ENCODE data around the gene IQGAP2.

Gene IQGAP2

DNA sequence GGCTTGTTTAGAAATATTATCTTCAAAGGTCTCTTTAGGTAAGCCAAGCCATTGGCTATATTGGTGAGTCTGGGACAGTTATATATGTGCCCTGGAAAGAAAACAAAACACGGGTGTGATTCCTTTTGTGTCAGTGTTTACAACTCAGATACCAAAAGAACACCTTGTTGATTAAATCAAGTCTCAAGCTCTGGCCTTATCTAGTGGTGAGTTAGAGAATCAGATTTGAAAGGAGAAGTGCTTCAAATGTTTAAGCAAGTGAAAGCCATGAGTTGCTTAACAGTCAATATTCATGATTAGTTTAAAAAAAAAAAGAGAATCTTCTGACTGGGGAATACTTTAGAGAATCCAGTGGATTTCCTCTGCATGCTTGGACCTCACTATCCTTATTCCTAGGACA is 68.3 kb downstream of the IQGAP2 start:
- DNase-seq = no peak
- in situ Hi-C loops (cut with MboI; ENCODE audit: low pct_unique_long_range_greater_than_20kb, low sequenced_read_pairs) = no loop called here

- in situ Hi-C loops (cut with MboI; ENCODE audit: low pct_unique_long_range_greater_than_20kb, low sequenced_read_pairs) = no loop called here
- DNase-seq = no peak
Measured at GRCh38 chr5:76471987-76472334, 68.9 kb downstream of the IQGAP2 start.

GRCh38 chr5:76472335-76473008 is 69.4 kb downstream of the IQGAP2 start:
- DNase-seq = no peak
- in situ Hi-C loops (cut with MboI; ENCODE audit: low pct_unique_long_range_greater_than_20kb, low sequenced_read_pairs) = no loop called here

DNA sequence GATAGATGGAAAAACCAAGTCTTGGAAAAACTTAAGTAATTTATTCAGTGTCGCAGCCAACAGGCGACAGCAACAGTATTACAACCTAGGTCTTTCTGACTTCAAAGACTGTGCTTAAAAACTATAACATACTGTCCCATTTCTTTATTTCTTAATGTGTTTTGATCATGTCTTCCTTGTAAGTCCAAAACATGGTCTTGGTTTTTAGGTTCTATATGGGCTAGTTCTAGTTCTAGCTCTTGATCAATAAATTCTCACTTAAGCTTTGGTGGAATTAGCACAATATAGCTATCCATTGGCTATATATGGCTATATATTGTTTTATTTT is 69.9 kb downstream of the IQGAP2 start:
- no peak for DNase-seq
- in situ Hi-C loops (cut with MboI; ENCODE audit: low pct_unique_long_range_greater_than_20kb, low sequenced_read_pairs) = no loop called here

DNA sequence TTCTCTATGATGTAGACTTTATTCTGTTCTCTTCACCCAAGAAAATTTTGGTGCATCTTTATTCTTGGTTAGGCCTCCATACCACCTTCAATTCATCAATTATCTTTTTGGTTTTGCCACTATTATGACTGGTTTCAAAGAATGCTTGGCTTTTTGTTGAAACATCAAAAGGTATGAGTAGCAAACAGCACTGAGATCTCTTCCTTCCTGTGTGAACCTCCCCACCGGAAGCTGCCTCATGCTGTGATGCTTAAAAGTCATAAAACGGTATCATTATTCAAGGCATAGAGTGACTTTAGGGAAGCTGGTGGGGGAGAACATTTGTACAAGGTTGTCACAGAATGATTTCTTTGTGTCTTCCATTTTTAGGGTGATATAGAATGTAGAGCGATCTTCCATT is 70.6 kb downstream of the IQGAP2 start:
- in situ Hi-C loops (cut with MboI; ENCODE audit: low pct_unique_long_range_greater_than_20kb, low sequenced_read_pairs) = no loop called here
- DNase-seq = peak; percentile 74

- in situ Hi-C loops (cut with MboI; ENCODE audit: low pct_unique_long_range_greater_than_20kb, low sequenced_read_pairs) = no loop called here
- no peak for DNase-seq
Measured at GRCh38 chr5:76474377-76474776, 71.3 kb downstream of the IQGAP2 start.

DNA sequence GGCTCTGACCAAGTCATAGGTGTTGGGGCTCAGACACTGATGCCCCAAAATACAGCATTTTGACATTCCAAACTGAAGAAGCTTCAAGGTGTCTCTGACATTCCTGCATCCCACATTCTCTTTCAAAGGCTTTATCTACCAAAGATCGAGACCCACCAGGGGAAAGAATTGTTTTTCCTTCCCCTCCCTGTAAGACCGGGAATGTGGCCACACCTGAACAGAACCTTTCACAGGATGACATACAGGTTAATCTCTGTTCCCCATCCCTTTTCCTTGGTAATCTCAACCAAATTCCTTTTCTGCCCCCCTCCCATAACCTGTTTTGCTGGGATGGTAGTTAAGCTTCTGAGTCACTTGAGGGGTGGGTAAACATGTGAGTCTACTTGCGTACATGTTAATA is 72.3 kb downstream of the IQGAP2 start:
- in situ Hi-C loops (cut with MboI; ENCODE audit: low pct_unique_long_range_greater_than_20kb, low sequenced_read_pairs) = no loop called here
- DNase-seq = no peak

DNA sequence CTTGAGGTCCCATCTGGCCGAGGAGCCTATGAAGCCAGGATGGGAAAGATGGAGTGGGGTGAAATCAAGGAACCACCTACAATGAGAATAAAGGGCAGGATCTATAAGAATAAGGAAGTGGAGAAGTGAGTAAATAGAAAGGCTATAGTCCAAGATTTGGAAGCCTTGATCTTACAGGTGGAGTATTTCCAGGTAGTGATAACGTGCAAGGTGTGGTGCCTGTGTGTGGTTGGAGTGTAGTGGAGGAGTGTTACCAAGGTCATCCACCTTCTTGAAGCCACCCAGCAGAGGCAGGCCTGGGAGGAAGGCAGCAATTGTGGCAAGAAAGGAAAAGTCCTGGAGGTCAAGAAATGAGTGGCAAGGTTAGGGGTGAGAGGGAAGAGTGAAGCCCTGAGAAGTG is 72.9 kb downstream of the IQGAP2 start:
- in situ Hi-C loops (cut with MboI; ENCODE audit: low pct_unique_long_range_greater_than_20kb, low sequenced_read_pairs) = no loop called here
- DNase-seq = no peak

GRCh38 chr5:76476474-76477038 is 73.5 kb downstream of the IQGAP2 start:
- DNase-seq = no peak
- in situ Hi-C loops (cut with MboI; ENCODE audit: low pct_unique_long_range_greater_than_20kb, low sequenced_read_pairs) = no loop called here

GRCh38 chr5:76477061-76477460 is 74.0 kb downstream of the IQGAP2 start:
- DNase-seq = no peak
- in situ Hi-C loops (cut with MboI; ENCODE audit: low pct_unique_long_range_greater_than_20kb, low sequenced_read_pairs) = no loop called here

DNA sequence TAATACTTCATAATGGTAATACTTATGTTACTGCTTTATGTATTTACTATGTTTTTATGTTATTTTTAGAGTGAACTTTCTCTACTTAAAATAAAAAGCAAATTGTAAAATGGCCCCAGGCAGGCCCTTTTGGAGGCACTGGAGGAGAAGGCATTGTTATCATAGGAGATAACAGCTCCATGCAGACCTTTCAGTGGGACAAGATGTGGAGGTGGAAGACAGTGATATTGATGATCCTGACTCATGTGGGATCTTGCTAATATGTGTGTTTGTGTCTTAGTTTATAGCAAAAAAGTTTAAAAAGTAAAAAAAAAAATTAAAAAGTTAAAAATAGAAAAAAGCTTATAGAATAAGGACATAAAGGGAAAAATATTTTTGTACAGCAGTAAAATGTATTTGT is 74.5 kb downstream of the IQGAP2 start:
- no peak for DNase-seq
- in situ Hi-C loops (cut with MboI; ENCODE audit: low pct_unique_long_range_greater_than_20kb, low sequenced_read_pairs) = no loop called here

DNA sequence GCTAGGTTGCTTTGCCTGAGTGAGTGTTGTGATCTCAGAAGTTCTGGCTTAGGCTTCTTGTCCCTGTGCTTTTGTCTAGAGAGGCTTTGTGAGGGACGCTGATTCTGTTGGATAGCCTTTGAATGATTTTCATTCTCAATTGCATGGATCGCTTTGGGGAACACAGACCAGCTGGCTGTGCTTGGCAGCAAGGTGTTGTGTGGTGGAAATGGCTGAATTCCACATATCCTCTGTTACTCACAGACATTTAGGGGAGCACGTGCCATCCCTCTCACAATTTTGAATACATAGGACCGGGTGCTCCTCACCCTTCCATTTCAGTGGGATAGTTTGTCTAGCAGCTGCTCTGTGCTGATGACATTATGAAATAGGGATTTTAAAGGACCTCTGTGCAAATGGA is 76.2 kb downstream of the IQGAP2 start:
- in situ Hi-C loops (cut with MboI; ENCODE audit: low pct_unique_long_range_greater_than_20kb, low sequenced_read_pairs) = no loop called here
- no peak for DNase-seq

- DNase-seq = peak; percentile 71
- in situ Hi-C loops (cut with MboI; ENCODE audit: low pct_unique_long_range_greater_than_20kb, low sequenced_read_pairs) = no loop called here
Measured at GRCh38 chr5:76479973-76480667, 77.0 kb downstream of the IQGAP2 start.

DNA sequence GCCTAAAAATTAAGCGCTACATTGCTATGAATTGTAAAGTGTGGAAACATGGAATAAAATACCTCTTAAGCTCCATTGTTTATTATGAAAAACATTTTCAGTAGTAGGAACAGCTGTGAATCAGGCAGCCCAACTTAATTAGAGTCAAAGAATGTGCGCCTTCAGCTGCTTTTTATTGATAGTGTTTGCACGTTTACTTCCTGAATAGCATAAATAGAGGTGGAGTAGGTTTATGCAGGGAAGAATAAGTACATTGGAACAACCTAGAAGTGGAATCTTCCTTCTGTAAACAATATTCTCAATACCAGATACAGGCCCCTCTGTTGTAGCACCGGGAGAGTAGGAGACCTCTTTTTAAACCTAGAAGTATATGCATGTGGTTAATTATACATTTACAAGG is 79.9 kb downstream of the IQGAP2 start:
- in situ Hi-C loops (cut with MboI; ENCODE audit: low pct_unique_long_range_greater_than_20kb, low sequenced_read_pairs) = no loop called here
- no peak for DNase-seq

- in situ Hi-C loops (cut with MboI; ENCODE audit: low pct_unique_long_range_greater_than_20kb, low sequenced_read_pairs) = no loop called here
- no peak for DNase-seq
Measured at GRCh38 chr5:76483433-76483832, 80.3 kb downstream of the IQGAP2 start.

DNA sequence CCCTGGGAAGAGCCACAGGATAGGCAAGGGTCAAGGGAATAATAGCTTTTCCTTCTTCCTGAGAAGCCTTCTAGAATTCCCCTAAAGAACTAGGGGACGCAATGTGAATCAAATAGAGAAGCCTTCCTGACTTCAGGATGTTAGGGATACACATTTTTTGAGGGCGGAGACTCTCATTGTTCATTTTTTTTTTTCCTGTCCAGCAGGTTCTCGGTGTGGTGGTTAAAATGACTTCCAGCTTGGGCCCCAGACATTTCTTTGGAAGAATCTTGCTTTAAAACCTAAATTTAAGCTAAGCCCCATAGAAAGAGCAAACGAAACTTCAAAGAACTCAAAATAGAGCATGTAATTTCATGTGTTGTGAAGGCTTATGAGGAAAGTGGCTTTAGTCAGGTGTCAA is 80.8 kb downstream of the IQGAP2 start:
- no peak for DNase-seq
- in situ Hi-C loops (cut with MboI; ENCODE audit: low pct_unique_long_range_greater_than_20kb, low sequenced_read_pairs) = no loop called here

- no peak for DNase-seq
- in situ Hi-C loops (cut with MboI; ENCODE audit: low pct_unique_long_range_greater_than_20kb, low sequenced_read_pairs) = no loop called here
Measured at GRCh38 chr5:76485511-76485910, 82.4 kb downstream of the IQGAP2 start.

DNA sequence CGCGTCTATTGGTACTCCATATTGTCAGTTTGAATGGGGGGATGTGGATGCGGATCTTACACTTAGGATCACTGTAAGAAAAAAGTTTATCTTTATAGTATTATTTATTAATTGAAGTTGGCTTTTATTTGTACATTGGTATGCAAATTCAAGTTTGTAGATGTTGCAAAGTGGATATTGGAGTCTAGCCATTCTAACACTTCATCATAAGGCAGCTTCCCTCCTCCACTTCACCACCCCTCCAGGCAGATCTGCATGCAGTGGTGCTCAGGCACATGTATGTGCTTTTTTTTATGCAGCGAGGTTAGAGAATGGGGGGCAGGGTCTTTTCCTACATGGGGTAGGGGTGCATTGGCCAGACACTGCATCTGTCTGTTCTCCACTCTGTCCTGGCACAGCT is 84.3 kb downstream of the IQGAP2 start:
- in situ Hi-C loops (cut with MboI; ENCODE audit: low pct_unique_long_range_greater_than_20kb, low sequenced_read_pairs) = no loop called here
- no peak for DNase-seq

GRCh38 chr5:76487821-76488220 is 84.7 kb downstream of the IQGAP2 start:
- DNase-seq = no peak
- in situ Hi-C loops (cut with MboI; ENCODE audit: low pct_unique_long_range_greater_than_20kb, low sequenced_read_pairs) = no loop called here

DNA sequence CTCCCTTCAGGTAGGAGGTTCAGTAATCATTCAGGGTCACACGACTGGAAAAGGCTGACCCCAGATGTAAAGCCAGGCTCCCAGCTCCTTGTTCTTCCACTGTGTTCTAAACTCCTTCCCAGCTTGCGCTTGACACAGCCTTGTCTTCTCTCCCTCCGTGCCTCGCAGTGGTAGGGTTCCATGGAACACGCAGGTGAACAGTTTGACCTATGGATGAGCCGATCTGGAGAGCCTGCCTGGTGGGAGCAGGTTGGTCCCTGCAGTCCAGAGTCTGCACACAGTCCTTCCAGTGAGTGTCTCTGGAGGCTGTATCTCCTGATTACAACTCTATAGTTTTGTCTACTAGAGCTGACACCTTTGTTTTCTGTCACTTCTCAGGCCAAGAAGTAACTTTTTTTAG is 85.9 kb downstream of the IQGAP2 start:
- no peak for DNase-seq
- in situ Hi-C loops (cut with MboI; ENCODE audit: low pct_unique_long_range_greater_than_20kb, low sequenced_read_pairs) = no loop called here

Data from KBM-7 (cell line).